ENCODE measurements around the gene TULP4. TPM values are rescaled to one million over a fixed set of nuclear protein-coding genes. Genes with fewer than 3 reads are reported as not detected.

Gene TULP4
- total and polyA plus RNA-seq, 2 donors (not counting 1 experiment from before 2014, with no cell fraction given), result 16.8 to 88.2 TPM

DNA sequence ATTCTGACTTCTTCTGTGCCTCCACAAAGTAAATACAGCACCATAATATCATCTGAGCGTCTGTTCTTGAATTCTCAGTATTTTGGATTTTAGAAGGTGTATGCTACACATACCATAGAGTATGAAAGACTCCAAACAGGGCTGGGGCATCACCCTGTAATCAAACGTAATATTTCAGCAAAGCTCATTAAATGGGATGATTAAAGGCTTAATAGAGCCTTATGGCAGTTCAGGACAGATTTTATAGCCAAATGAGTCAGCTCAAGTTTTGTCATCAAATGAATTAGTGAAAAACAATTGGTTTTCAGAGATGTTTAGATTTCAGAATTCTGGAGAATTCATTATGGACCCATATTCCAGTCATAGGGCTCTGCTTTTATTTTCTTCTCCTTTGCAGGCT lies 68.9 kb downstream of the TULP4 start:
- H3K9ac ChIP-seq (ENCODE audit: insufficient read depth, low read length), result no peak overlapping the region
- peaks cover 7% of the 10 kb centered on the region for H3K4me1 ChIP-seq (ENCODE audit: control insufficient read depth, extremely low read depth, insufficient read depth, low read length)
- DNase-seq (ENCODE audit: low read depth in 2 of 2), result no peak
- no peak overlapping the region for H3K4me2 ChIP-seq (ENCODE audit: extremely low read depth, insufficient read depth, low read length)
- H3K4me3 ChIP-seq (replicated peaks in 1 of 4; ENCODE audit: control extremely low read depth in 1 of 4, insufficient read depth in 1 of 4, low read depth in 3 of 4, low read length in 4 of 4), result no peak overlapping the region
- TF ChIP-seq EZH2 (IDR thresholded peaks at IDR 0.05; ENCODE audit: low read length, missing control alignments), result no peak
- TF ChIP-seq, protein P1, sequence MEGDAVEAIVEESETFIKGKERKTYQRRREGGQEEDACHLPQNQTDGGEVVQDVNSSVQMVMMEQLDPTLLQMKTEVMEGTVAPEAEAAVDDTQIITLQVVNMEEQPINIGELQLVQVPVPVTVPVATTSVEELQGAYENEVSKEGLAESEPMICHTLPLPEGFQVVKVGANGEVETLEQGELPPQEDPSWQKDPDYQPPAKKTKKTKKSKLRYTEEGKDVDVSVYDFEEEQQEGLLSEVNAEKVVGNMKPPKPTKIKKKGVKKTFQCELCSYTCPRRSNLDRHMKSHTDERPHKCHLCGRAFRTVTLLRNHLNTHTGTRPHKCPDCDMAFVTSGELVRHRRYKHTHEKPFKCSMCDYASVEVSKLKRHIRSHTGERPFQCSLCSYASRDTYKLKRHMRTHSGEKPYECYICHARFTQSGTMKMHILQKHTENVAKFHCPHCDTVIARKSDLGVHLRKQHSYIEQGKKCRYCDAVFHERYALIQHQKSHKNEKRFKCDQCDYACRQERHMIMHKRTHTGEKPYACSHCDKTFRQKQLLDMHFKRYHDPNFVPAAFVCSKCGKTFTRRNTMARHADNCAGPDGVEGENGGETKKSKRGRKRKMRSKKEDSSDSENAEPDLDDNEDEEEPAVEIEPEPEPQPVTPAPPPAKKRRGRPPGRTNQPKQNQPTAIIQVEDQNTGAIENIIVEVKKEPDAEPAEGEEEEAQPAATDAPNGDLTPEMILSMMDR (conservative IDR thresholded peaks at IDR 0.05 in 1 of 2, IDR thresholded peaks at IDR 0.05 in 1 of 2; ENCODE audit: low read depth in 1 of 2, low read length in 2 of 2), result no peak
- H2AFZ ChIP-seq (ENCODE audit: low read length), result no peak overlapping the region
- H3K27me3 ChIP-seq (ENCODE audit: control insufficient read depth, insufficient read depth, low read length), result no peaks in the 10 kb centered on the region
- no peak overlapping the region for H3K27ac ChIP-seq (ENCODE audit: insufficient read depth, low read length)
- no peaks in the 10 kb centered on the region for H3K36me3 ChIP-seq (ENCODE audit: control insufficient read depth, insufficient read depth, low read length)
- H4K20me1 ChIP-seq (ENCODE audit: control insufficient read depth, extremely low read depth, insufficient read depth, low read length), result no peaks in the 10 kb centered on the region
- no peaks in the 10 kb centered on the region for H3K79me2 ChIP-seq (ENCODE audit: control insufficient read depth, insufficient read depth, low read length)
- no peaks in the 10 kb centered on the region for H3K9me3 ChIP-seq (ENCODE audit: control insufficient read depth, insufficient read depth, low read depth, low read length)

DNA sequence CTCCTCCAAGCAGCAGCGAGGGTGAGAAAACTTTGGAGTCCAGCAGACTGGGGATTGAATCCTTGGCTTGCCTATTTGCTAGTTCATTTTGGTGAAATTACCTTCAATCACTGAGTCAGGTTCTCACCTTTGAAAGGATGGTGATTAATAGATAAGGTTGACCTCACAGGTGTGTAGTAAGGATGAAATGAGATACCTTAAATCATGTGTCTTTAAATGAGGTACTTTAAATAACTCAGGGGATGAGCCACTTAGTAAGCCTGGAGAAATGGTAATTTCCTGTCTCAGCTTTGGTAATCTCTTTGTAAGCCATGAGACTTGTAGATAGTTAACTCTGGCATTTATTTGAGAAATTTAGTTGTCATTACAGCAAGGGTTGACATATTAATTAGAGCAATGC lies 70.2 kb downstream of the TULP4 start:
- no peaks in the 10 kb centered on the region for H3K27me3 ChIP-seq (ENCODE audit: control insufficient read depth, insufficient read depth, low read length)
- H3K4me2 ChIP-seq (ENCODE audit: extremely low read depth, insufficient read depth, low read length), result no peak overlapping the region
- no peak for DNase-seq (ENCODE audit: low read depth in 2 of 2)
- no peak overlapping the region for H2AFZ ChIP-seq (ENCODE audit: low read length)
- no peaks in the 10 kb centered on the region for H3K79me2 ChIP-seq (ENCODE audit: control insufficient read depth, insufficient read depth, low read length)
- H4K20me1 ChIP-seq (ENCODE audit: control insufficient read depth, extremely low read depth, insufficient read depth, low read length), result no peaks in the 10 kb centered on the region
- no peak overlapping the region for H3K27ac ChIP-seq (ENCODE audit: insufficient read depth, low read length)
- no peak overlapping the region for H3K4me3 ChIP-seq (replicated peaks in 1 of 4; ENCODE audit: control extremely low read depth in 1 of 4, insufficient read depth in 1 of 4, low read depth in 3 of 4, low read length in 4 of 4)
- H3K9me3 ChIP-seq (ENCODE audit: control insufficient read depth, insufficient read depth, low read depth, low read length), result no peaks in the 10 kb centered on the region
- no peak for TF ChIP-seq EZH2 (IDR thresholded peaks at IDR 0.05; ENCODE audit: low read length, missing control alignments)
- TF ChIP-seq, protein P1 (conservative IDR thresholded peaks at IDR 0.05 in 1 of 2, IDR thresholded peaks at IDR 0.05 in 1 of 2; ENCODE audit: low read depth in 1 of 2, low read length in 2 of 2), result no peak
- H3K9ac ChIP-seq (ENCODE audit: insufficient read depth, low read length), result no peak overlapping the region
- peaks cover 4% of the 10 kb centered on the region for H3K4me1 ChIP-seq (ENCODE audit: control insufficient read depth, extremely low read depth, insufficient read depth, low read length)
- H3K36me3 ChIP-seq (ENCODE audit: control insufficient read depth, insufficient read depth, low read length), result no peaks in the 10 kb centered on the region

DNA sequence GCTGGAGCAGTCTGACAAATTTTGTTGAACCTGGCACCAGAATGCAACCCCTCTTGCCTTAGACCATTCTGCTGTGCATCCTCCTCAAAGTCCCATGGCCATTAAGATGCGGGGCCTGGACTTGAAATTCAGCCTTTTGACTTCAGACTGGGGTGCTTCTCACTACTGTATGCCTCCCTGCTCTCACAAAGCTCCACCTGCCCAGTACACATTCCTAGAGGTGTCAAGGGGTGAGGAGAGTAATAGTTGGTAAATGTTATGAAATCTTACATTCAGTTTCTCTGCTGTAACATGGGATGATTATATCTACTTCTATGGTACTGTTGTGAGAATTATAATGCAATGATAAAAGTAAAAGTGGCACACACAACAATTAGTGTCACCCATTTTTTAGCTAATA lies 70.8 kb downstream of the TULP4 start:
- H3K9me3 ChIP-seq (ENCODE audit: control insufficient read depth, insufficient read depth, low read depth, low read length), result no peaks in the 10 kb centered on the region
- no peaks in the 10 kb centered on the region for H3K79me2 ChIP-seq (ENCODE audit: control insufficient read depth, insufficient read depth, low read length)
- H3K4me2 ChIP-seq (ENCODE audit: extremely low read depth, insufficient read depth, low read length), result no peak overlapping the region
- no peak overlapping the region for H3K9ac ChIP-seq (ENCODE audit: insufficient read depth, low read length)
- no peaks in the 10 kb centered on the region for H3K27me3 ChIP-seq (ENCODE audit: control insufficient read depth, insufficient read depth, low read length)
- peaks cover under 1% of the 10 kb centered on the region for H3K4me1 ChIP-seq (ENCODE audit: control insufficient read depth, extremely low read depth, insufficient read depth, low read length)
- no peak overlapping the region for H3K4me3 ChIP-seq (replicated peaks in 1 of 4; ENCODE audit: control extremely low read depth in 1 of 4, insufficient read depth in 1 of 4, low read depth in 3 of 4, low read length in 4 of 4)
- no peaks in the 10 kb centered on the region for H4K20me1 ChIP-seq (ENCODE audit: control insufficient read depth, extremely low read depth, insufficient read depth, low read length)
- H2AFZ ChIP-seq (ENCODE audit: low read length), result no peak overlapping the region
- no peak overlapping the region for H3K27ac ChIP-seq (ENCODE audit: insufficient read depth, low read length)
- no peak for DNase-seq (ENCODE audit: low read depth in 2 of 2)
- H3K36me3 ChIP-seq (ENCODE audit: control insufficient read depth, insufficient read depth, low read length), result no peaks in the 10 kb centered on the region
- no peak for TF ChIP-seq EZH2 (IDR thresholded peaks at IDR 0.05; ENCODE audit: low read length, missing control alignments)
- TF ChIP-seq, protein P1 (conservative IDR thresholded peaks at IDR 0.05 in 1 of 2, IDR thresholded peaks at IDR 0.05 in 1 of 2; ENCODE audit: low read depth in 1 of 2, low read length in 2 of 2), result no peak

Data from fibroblast of lung (primary cell).